Sigmoid colon (tissue), 7 donors: Measurements from ENCODE around the gene RABGAP1L. TPM values are rescaled to one million over a fixed set of nuclear protein-coding genes. Genes with fewer than 3 reads are reported as not detected.

Experiments
- DNase-seq: peaks from one replicate; pipeline ENCODE4 v3.0.0-alpha.2; 2019
- H3K27ac ChIP-seq, 4 donors: fragments of 200-600 bp; sonication (generic); one replicate each; pipeline ENCODE4 v1.5.1; 2016 to 2019; ENCODE audit warnings: mild to moderate bottlenecking in 1 of 4
- H3K27me3 ChIP-seq, 3 donors: fragments of 200-600 bp; sonication (generic); one replicate each; pipeline ENCODE4 v1.5.1; 2019; ENCODE audit warnings: mild to moderate bottlenecking in 1 of 3
- H3K36me3 ChIP-seq, 4 donors: fragments of 200-600 bp; sonication (generic); one replicate each; pipeline ENCODE4 v1.5.1; 2016 to 2019
- H3K4me1 ChIP-seq, 4 donors: fragments of 200-600 bp; sonication (generic); one replicate each; pipeline ENCODE4 v1.5.1; 2017 to 2019
- H3K4me3 ChIP-seq, 4 donors: fragments of 200-600 bp; sonication (generic); one replicate each; pipeline ENCODE4 v1.5.1; 2017 to 2019; ENCODE audit warnings: mild to moderate bottlenecking in 2 of 4, moderate library complexity in 1 of 4
- H3K9me3 ChIP-seq, 4 donors: fragments of 200-600 bp in 3 of 4; sonication (generic) in 3 of 4; one replicate each; pipeline versions ENCODE4 v1.5.1 to v1.6.1; 2013 to 2019
- EP300 ChIP-seq, 4 donors: sonication (generic); formaldehyde crosslinking; IDR thresholded peaks; one replicate each; pipeline ENCODE4 v1.6.1; 2017; ENCODE audit warnings: antibody characterized with exemption in 4 of 4
- POLR2A ChIP-seq, 2 donors: fragments of 450-650 bp; IDR thresholded peaks; one replicate each; pipeline ENCODE4 v1.6.1; 2016; ENCODE audit warnings: antibody characterized with exemption in 2 of 2, mild to moderate bottlenecking in 2 of 2, moderate library complexity in 2 of 2
- POLR2AphosphoS5 ChIP-seq, 4 donors: sonication (generic); formaldehyde crosslinking; IDR thresholded peaks; one replicate each; pipeline ENCODE4 v1.6.1; 2017; ENCODE audit warnings: antibody characterized with exemption in 4 of 4
- WGBS, 2 donors: extraction: QIAGEN DNeasy Blood & Tissue Kit; methylation state at CpG; one replicate each; pipeline ENCODE4 v1.1.7; 2013; 5-methylcytosine and 5-hydroxymethylcytosine counted together
- intact Hi-C: fragments of 100-400 bp; cut with DNase I; formaldehyde crosslinking; loops from one replicate; pipeline ENCODE4 v1.15.1; 2023
- polyA plus RNA-seq, 3 donors: library from polyadenylated mRNA; stranded (reverse); fragments of 200-250 nt; gene quantifications; one replicate each; pipeline ENCODE4 v1.2.3, GENCODE V29; 2013
- total RNA-seq, 4 donors: library from RNA; depleted of rRNA; stranded (reverse); fragments of >200 nt; gene quantifications; one replicate each; pipeline ENCODE4 v1.1.0, GENCODE V29; 2016
- TF ChIP-seq, protein P1 (sequence below), 4 experiments: fragments of 450-650 bp in 3 of 4; fragments of 200-600 bp in 1 of 4; IDR thresholded peaks; one replicate each; pipeline ENCODE4 v1.5.1; 2016 to 2019; ENCODE audit warnings: antibody characterized with exemption in 4 of 4, mild to moderate bottlenecking in 3 of 4, moderate library complexity in 2 of 4
- donor health status: healthy with polysubstance abuse.
- donor health status: Bipolar disorder and iron deficiency.
- donor health status: healthy.

The RABGAP1L gene
- total and polyA plus RNA-seq, 7 donors, result 25.2 to 42.9 (median 35.4) TPM

DNA sequence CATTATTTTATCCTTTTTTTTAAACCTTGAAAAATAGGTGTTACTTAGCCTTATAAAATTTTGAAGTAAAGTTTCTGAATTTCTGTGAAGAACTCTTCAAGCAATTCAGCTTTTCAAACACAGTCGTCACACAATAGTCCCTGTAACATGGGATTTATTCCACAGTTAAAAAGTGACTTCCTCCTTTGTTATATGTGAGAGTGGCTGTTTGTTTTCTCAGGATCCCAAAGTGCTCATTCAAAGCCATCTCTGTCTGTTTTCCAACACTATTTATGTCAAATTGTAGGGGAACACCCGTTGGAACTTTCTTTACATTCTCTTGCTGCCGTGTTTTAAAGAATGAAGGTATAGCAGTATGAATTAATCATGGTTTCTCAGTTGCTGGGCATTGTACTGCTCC lies 207.6 kb downstream of the RABGAP1L start:
- Histone ChIP-seq H3K9me3 (no peaks in the 10 kb centered on the region), H3K36me3 (no peaks in the 10 kb centered on the region), H3K27ac (no peak overlapping the region), H3K4me1 (no peaks in the 10 kb centered on the region), H3K27me3 (no peaks in the 10 kb centered on the region), H3K4me3 (no peak overlapping the region)
- DNase-seq, result no peak
- WGBS, 2 donors, result 77 to 78% methylated on average over 3 of the region's 3 CpGs
- TF ChIP-seq POLR2A (IDR thresholded peaks at IDR 0.05) (no peak), EP300 (IDR thresholded peaks at IDR 0.05) (no peak), POLR2AphosphoS5 (IDR thresholded peaks at IDR 0.05) (no peak)
- TF ChIP-seq, protein P1, sequence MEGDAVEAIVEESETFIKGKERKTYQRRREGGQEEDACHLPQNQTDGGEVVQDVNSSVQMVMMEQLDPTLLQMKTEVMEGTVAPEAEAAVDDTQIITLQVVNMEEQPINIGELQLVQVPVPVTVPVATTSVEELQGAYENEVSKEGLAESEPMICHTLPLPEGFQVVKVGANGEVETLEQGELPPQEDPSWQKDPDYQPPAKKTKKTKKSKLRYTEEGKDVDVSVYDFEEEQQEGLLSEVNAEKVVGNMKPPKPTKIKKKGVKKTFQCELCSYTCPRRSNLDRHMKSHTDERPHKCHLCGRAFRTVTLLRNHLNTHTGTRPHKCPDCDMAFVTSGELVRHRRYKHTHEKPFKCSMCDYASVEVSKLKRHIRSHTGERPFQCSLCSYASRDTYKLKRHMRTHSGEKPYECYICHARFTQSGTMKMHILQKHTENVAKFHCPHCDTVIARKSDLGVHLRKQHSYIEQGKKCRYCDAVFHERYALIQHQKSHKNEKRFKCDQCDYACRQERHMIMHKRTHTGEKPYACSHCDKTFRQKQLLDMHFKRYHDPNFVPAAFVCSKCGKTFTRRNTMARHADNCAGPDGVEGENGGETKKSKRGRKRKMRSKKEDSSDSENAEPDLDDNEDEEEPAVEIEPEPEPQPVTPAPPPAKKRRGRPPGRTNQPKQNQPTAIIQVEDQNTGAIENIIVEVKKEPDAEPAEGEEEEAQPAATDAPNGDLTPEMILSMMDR (IDR thresholded peaks at IDR 0.05), result no peak
- intact Hi-C loops, result no loop called here

DNA sequence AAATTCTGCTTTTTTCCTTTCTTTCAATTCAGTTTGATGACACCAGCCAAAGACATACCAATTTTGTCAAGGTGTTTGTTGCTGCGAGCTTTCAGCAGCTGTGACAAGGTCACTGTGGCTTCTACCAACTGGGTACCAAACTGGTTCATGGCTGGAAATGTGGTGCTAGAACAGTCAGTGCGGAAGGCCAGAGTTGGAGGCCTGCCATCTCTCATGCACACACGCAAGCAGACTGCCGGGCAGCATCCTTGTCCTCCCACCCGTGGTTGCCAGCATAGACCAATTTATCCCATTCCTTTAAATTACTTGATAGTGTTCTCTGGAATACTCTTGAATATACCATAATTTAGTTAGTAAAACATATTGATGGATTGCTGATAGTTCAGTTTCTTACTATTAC lies 208.6 kb downstream of the RABGAP1L start:
- 96 to 97% methylated on average over 5 of the region's 5 CpGs for WGBS, 2 donors
- H3K27ac ChIP-seq, result no peak overlapping the region
- H3K36me3 ChIP-seq, result no peaks in the 10 kb centered on the region
- no peak for DNase-seq
- no peaks in the 10 kb centered on the region for H3K9me3 ChIP-seq
- intact Hi-C loops, result no loop called here
- no peak overlapping the region for H3K4me3 ChIP-seq
- H3K27me3 ChIP-seq, result no peaks in the 10 kb centered on the region
- no peaks in the 10 kb centered on the region for H3K4me1 ChIP-seq
- TF ChIP-seq POLR2A (IDR thresholded peaks at IDR 0.05) (no peak), POLR2AphosphoS5 (IDR thresholded peaks at IDR 0.05) (no peak), EP300 (IDR thresholded peaks at IDR 0.05) (no peak)
- TF ChIP-seq, protein P1 (IDR thresholded peaks at IDR 0.05), result no peak

DNA sequence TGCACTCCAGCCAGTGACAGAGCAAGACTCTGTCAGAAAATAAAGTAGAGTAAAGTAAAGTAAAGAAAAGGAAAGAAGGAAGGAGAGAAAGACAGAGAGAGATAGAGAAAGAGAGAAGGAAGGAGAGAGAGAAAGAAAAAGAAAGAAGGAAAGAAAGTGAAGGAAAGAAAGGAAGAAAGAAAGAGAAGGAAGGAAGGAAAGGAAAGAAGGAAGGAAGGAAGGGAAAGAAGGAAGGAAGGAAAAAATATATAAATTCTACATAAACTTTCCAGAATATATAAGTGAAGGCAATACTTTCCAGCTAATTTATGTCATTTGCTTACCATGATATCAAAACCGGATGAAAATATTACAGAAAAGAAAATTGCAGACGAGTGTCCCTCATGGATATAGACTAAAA lies 216.7 kb downstream of the RABGAP1L start:
- no peaks in the 10 kb centered on the region for H3K27me3 ChIP-seq
- no peaks in the 10 kb centered on the region for H3K36me3 ChIP-seq
- intact Hi-C loops, result no loop called here
- no peaks in the 10 kb centered on the region for H3K4me1 ChIP-seq
- TF ChIP-seq, protein P1 (IDR thresholded peaks at IDR 0.05), result no peak
- TF ChIP-seq POLR2AphosphoS5 (IDR thresholded peaks at IDR 0.05), result no peak
- no peak for TF ChIP-seq POLR2A (IDR thresholded peaks at IDR 0.05)
- no peak overlapping the region for H3K27ac ChIP-seq
- no peak overlapping the region for H3K4me3 ChIP-seq
- no peaks in the 10 kb centered on the region for H3K9me3 ChIP-seq
- DNase-seq, result no peak
- 94 to 96% methylated on average over 2 of the region's 2 CpGs for WGBS, 2 donors

DNA sequence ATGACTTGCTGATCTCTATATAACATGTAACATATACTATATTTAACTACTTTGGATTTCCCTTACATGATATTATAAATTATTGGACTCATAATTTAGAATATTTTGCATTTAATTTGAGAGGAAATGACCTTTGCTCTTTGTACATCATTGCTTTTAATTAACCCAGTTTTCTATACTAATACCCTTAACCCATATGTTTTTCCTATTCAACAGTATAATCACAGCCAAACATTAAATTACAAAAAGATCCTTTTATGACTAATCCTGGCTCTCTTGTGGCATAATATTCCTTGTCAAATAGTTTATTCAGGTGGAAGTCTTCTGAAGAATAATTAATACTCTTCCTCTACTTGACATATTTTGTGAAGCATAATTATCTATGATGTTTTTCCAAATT lies 232.4 kb downstream of the RABGAP1L start:
- H3K27ac ChIP-seq, result no peak overlapping the region
- TF ChIP-seq POLR2A (IDR thresholded peaks at IDR 0.05) (no peak), POLR2AphosphoS5 (IDR thresholded peaks at IDR 0.05) (no peak), EP300 (IDR thresholded peaks at IDR 0.05) (no peak)
- TF ChIP-seq, protein P1 (IDR thresholded peaks at IDR 0.05), result no peak
- no peaks in the 10 kb centered on the region for H3K4me1 ChIP-seq
- no peak for DNase-seq
- H3K4me3 ChIP-seq, result no peak overlapping the region
- no peaks in the 10 kb centered on the region for H3K9me3 ChIP-seq
- no peaks in the 10 kb centered on the region for H3K27me3 ChIP-seq
- intact Hi-C loops, result no loop called here
- peaks cover 0 to 11% (median 0%) of the 10 kb centered on the region in 4 donors for H3K36me3 ChIP-seq

DNA sequence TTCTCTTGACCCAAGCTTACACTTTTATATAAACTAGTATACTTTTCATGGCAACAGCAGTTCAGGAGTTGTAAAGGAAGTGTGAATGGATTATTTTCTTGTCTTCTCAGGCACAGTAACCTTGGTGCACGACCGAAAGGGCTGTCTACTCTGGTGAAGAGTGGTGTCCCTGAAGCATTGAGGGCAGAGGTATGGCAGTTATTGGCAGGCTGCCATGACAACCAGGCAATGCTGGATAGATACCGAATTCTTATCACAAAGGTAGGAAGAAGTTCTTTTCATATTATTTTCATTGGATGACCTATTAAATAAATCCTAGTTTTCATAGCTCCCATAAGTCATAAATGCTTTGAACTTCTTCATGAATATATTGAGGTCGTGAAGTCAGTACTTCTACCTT lies 234.6 kb downstream of the RABGAP1L start:
- H3K27ac ChIP-seq, result no peak overlapping the region
- no peak for DNase-seq
- intact Hi-C loops, result no loop called here
- H3K4me3 ChIP-seq, result no peak overlapping the region
- peaks cover 0 to 19% (median 0%) of the 10 kb centered on the region in 4 donors for H3K36me3 ChIP-seq
- WGBS, 2 donors, result 86 to 97% methylated on average over 4 of the region's 4 CpGs
- H3K9me3 ChIP-seq, result no peaks in the 10 kb centered on the region
- TF ChIP-seq POLR2A (IDR thresholded peaks at IDR 0.05), result no peak
- TF ChIP-seq POLR2AphosphoS5 (IDR thresholded peaks at IDR 0.05), result no peak
- no peak for TF ChIP-seq EP300 (IDR thresholded peaks at IDR 0.05)
- TF ChIP-seq, protein P1 (IDR thresholded peaks at IDR 0.05), result no peak
- H3K27me3 ChIP-seq, result no peaks in the 10 kb centered on the region
- H3K4me1 ChIP-seq, result no peaks in the 10 kb centered on the region
